ENCODE data around the gene BBS12.

DNA sequence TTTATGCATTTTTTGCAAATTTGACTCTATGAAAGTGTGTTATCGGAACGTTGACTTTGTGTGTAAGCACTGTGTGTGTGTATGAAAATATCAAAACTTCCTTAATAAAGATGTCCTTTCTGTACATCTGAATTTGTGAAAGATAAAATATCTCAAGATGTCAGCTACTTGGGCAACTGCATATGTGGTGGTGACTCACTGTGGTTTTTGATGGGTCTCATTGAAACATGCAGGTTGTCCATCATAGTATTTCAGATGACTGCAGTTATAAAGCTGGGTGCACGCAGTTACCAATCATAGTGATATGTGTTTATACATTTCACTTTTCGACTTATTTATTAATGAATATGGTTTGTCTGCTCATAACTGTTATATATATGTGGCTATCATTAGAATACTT, 19.7 kb upstream of the BBS12 start:
- TF ChIP-seq, protein P1, sequence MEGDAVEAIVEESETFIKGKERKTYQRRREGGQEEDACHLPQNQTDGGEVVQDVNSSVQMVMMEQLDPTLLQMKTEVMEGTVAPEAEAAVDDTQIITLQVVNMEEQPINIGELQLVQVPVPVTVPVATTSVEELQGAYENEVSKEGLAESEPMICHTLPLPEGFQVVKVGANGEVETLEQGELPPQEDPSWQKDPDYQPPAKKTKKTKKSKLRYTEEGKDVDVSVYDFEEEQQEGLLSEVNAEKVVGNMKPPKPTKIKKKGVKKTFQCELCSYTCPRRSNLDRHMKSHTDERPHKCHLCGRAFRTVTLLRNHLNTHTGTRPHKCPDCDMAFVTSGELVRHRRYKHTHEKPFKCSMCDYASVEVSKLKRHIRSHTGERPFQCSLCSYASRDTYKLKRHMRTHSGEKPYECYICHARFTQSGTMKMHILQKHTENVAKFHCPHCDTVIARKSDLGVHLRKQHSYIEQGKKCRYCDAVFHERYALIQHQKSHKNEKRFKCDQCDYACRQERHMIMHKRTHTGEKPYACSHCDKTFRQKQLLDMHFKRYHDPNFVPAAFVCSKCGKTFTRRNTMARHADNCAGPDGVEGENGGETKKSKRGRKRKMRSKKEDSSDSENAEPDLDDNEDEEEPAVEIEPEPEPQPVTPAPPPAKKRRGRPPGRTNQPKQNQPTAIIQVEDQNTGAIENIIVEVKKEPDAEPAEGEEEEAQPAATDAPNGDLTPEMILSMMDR (IDR thresholded peaks at IDR 0.05) = no peak
- no peak for TF ChIP-seq POLR2A (IDR thresholded peaks at IDR 0.05)
